OCI-M1 (cell line): Measurements from ENCODE around the gene LILRB3.
A peak's percentile ranks its signal among the peaks of the same experiment; 100 is the strongest.
"Not testable (repeated sequence)": the region's sequence is repeated elsewhere in the genome, so short reads cannot be mapped to it uniquely, and the experiment has no call there.

ENCODE experiments used
- DNase-seq: peaks from one replicate; lab custom pipeline; 2025; lab: John Stamatoyannopoulos, UW

The LILRB3 gene

DNA sequence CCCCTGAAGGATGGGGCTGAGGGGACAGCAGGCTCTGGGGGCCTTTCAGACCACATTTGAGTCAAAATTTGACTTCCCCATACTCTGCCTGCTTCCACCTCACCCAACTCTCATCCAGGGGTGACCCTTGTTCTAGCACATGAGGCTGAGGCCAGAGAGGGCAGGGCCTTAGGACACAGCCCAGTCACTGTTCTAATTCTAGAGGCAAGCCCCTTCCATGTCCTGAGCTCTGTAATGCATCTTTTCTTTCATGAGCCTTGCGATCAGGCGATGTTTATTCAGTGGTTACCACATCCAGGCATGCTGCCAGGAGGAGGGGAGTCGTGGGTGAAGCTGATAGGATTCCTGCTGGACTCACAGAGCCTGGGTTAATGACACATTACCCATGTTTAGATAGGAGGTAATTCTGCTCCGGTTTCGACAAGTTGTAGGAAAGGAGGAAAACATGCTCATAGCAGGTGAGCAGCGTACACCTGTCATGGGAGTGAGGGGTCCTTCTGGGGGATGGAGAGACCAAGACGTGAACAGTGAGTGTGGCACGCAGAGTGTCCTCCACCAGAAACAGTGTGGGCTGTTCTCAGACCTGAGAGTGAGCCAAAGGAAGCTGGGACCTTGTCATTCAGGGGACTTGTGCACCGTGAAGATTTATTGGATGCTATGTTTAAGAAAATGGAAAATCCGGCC lies 12.9 kb downstream of the LILRB3 start:
- peak; percentile 99 for DNase-seq

DNA sequence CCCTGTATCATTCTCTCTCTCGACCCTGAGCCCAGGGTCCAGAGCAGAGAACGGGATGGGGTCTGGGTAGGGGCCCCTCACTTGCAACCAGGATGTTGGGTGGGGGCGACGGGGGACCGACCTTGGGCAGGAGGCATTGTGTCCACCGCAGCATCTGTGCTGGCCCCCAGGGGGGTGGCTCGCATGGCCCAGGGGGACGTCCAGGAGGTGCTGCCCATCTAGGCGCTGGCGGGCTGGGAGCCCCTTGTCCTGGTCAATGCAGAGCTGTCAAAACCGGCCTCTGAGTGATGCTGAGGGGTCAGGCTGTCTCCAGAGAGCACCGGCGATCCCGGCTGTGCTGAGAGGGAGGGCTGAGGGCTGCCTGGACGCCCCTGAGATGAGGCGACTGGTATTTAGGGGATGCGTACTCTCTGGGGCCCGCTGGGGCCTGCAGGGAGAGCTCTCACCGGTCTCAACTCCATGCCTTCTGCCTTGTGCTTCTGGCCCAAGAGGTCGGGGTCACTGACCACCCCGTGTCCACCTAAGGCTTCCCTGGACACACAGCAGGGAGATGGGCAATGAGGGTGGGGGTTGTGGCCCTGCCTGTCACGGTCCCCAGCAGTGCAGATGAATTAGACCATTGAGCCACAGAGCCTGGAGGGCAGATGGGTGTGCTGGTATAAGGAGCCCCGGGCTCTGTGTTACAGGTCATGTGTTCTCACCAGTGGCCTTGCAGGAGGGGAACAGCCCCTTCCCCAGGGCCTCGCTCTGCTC lies 13.6 kb downstream of the LILRB3 start:
- DNase-seq, result no peak

DNA sequence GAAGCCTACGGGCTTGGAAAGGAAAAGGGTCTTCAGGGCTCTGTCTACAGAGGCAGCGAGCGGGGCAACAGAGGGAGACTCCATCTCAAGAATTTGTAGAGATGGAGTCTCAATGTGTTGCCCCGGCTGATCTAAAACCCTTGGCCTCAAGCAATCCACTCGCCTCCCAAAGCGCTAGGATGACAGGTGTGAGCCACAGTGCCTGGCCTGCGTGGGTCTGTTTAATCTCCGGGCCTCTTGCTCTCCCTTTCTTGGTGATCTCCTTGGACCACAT lies 14.1 kb downstream of the LILRB3 start:
- no peak for DNase-seq

DNA sequence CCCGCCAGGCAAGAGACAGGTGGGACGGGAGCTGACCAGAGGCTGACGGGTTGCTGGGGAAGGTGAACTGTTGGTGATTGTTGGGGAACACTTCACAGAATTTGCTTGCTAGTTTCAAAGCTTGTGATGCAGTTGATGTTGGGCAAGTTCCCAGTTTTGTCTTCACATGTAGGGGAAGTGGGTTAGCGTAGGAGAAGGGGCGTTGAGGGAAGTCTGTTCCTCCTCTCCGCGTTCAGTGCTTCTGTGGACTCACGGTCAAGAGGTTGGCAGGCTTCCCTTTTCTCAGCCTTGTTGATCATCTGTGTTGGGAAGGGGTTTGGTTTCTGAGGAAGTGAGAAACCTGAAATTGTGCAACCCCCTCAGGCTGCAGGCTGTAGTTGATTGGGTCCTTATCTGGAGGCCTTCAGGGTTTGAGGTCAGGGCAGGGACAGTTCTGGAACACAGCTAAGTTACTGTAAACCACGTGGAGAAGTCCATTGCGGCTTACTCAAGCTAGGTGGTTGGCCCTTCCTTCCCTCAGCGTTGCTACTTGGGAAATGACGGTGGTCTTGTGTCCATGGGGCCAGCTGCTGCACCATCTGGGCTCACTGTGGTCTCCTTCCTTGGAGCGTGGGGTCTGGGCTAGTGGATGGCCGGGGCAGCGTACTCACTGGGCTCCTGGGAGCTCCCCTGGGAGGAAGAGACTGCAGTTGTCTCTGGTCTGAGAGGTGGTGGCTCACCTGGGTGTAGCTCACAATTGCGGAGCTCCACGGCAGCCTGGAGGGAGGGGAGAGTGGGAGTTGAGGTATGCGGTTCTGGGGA lies 14.6 kb downstream of the LILRB3 start:
- DNase-seq, result peak; percentile 100

DNA sequence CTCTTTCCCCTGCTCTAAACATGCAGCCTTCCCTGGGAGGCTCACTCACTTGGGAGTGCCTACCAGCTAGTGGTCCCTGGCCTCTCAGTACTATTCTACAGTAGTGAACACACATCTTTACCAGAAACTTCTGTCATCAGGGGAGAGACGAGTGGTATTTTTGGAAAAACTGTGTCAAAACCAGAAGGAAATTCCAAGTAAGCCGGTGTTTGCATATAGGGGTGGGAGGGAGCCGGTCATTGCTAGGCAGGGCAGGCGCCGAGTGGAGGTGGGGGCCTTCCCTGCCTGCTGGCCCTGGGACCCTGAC lies 15.2 kb downstream of the LILRB3 start:
- DNase-seq, result peak; percentile 76

DNA sequence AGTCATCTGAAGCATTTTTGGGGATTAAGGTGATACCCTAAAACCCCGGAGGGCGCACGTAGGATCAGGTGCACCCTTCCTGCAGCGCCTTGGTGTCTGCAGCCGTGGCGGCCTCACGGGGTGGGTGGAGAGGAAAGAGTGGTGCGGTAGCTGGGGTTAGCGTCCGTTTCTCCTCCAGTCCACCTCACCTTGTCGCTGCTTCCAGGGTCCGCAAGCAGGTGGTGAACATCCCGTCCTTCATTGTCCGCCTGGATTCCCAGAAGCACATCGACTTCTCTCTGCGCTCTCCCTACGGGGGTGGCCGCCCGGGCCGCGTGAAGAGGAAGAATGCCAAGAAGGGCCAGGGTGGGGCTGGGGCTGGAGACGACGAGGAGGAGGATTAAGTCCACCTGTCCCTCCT lies 15.6 kb downstream of the LILRB3 start:
- not testable (repeated sequence) for DNase-seq

DNA sequence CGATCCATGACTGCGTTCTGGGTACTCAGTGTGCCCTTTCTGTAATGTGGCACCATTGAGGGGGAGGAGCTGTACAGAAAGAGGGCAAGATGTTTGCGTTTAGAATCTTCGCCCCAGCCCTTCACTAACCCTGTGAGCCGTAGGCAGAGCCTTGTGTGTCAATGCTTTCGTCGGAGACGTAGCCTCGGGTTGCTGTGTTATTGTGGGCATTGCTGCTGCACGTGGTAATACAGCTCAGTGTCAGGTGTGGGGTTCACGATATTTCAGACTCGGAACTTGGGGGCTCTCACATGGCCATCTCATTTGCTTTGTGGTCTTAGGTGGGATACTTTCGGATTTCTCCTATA lies 16.0 kb downstream of the LILRB3 start:
- no peak for DNase-seq

DNA sequence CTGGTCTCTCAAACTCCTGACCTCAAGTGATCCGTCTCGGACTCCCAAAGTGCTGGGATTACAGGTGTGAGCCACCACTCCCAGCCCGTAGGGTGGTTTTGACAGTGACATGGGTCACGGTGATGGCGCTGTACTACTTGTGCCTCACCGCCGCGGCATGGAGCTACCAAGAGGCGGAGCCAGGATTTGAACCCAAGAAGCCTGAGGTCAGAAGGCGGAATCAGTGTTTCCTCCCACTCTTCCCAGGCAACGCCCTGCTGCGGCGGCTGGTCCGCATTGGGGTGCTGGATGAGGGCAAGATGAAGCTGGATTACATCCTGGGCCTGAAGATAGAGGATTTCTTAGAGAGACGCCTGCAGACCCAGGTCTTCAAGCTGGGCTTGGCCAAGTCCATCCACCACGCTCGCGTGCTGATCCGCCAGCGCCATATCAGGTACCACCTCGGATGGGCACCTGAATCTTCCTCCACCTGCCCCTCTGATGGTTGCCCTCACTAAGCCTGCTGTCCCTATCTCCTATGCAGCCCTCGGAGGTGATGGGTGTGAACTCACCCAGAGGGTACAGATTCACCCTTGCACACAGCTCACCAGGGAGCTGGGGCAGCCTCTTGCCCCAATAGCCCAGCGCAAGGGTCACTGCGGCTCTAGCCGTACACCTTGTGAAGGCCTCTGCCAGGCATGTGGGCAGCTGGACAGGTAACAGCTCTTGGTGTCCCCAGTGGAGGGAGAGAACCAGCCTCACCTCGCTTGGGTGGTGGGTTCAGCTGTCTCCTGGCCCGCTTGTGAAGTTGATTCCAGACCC lies 16.6 kb downstream of the LILRB3 start:
- no peak for DNase-seq

DNA sequence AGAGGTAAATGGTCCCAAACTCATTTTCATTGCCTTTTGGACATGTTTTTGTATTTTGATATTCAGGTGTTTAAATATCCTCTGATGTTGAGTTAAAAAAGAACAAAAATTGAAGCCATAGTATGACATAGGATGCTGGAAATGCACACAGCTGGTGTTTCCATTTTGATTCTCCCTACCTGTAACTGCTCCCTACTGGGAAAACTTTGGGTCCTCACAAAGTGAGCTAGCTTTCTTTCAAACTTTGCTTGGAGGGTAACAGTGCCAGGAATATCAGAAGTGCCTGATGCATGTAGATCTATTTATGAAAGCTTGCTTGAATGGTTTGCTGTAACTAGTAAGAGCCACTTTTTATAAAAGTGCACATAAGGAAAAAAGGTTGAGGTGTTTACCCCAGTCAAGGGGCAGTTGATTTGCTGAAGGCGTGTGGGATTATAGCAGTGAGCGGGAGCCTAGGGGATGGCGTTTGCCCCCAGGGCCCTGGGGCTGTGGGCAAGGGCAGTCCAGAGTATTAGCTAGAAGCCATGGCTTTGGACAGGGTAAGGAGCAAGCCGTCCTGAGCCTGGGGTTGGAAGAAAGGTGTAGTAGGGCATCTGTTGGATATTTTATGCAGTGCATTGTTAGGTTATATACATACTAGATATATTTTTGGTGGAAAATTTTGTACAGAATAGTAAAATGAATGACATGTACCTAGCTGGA lies 17.9 kb downstream of the LILRB3 start:
- DNase-seq, result no peak

DNA sequence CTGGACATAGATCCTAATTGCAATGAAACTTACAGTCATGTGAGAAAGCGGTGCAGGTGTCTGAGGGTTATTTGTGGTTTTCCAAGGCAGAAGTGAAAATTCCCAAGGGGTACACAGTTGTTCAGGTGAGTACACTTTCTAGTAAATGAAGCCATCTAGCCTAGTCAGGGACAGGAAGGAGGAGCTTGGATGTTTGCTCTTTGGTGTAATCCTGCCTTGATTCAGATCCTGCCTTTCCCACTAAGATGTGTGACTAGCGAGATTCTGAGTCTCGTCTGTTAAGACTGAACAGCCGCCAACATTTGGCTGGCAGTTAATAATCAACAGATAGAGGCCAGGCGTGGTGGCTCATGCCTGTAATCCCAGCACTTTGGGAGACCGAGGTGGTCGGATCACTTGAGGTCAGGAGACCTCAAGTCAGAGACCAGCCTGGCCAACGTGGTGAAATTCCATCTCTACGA lies 19.6 kb downstream of the LILRB3 start:
- no peak for DNase-seq

DNA sequence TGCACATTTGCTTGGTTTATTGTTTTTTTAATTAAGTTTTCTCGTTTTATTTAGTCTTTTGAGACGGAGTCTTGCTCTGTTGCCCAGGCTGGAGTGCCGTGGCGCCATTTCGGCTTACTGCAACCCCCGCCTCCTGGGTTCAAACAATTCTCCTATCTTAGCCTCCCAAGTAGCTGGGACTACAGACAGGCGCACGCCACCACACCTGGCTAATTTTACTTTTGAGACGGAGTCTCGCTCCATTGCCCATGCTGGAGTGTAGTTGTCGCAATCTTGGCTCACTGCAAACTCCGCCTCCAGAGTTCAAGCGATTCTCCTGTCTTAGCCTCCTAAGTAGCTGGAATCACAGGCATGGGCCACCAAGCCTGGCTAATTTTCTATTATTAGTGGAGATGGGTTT lies 20.8 kb downstream of the LILRB3 start:
- no peak for DNase-seq

DNA sequence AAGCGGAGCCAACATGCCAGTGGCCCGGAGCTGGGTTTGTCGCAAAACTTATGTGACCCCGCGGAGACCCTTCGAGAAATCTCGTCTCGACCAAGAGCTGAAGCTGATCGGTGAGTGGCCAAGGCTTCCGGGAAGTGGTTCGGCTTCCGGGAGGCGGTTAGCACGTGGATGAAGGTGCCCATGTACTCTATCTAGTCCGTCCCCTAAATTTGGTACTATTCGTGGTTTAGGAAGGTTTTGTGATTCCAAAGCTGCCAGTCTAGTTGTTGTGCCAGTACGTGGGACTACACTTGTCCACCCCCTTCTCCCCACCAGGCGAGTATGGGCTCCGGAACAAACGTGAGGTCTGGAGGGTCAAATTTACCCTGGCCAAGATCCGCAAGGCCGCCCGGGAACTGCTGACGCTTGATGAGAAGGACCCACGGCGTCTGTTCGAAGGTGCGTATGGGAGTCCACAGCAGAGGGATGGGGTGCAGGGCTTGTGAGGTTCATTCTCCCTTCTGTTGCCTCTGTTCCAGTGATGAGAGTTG lies 21.6 kb downstream of the LILRB3 start:
- no peak for DNase-seq

DNA sequence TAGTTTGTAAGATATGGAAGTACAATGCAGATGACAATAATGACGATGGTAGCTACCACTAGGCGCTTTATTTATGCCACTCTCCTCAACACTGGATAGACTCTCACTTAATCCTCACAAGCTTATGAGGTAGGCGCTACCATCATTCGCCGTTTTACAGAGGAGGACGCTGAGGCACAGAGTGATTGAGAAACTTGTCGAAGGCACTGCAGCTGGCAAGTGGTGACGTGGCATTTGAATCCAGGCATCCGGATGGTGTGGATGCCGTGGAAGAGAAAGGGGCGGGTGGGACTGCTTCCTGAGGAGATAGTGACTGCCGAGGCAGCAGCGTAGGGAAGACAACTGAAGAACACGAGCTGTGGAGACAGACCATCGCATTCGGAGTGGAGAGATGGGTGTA lies 23.4 kb downstream of the LILRB3 start:
- no peak for DNase-seq

DNA sequence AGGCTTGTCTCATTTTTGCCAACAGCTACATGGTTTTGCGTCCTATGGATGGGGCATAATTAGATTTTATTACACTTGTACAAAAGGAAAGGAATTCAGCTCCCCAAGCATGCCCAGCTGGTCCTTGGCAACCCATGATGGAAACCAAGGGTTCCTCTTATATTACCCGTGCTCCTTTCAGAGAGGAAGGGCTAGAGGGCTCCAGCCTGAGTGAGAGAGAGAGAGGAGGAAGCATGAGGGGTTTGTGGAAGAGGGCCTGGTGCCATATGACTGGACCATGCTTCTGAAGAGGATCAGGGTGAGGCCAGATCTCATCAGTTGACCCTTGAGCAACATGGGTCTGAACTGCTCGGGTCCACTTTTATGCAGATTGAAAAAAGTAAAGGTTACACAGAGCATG lies 25.7 kb downstream of the LILRB3 start:
- no peak for DNase-seq

DNA sequence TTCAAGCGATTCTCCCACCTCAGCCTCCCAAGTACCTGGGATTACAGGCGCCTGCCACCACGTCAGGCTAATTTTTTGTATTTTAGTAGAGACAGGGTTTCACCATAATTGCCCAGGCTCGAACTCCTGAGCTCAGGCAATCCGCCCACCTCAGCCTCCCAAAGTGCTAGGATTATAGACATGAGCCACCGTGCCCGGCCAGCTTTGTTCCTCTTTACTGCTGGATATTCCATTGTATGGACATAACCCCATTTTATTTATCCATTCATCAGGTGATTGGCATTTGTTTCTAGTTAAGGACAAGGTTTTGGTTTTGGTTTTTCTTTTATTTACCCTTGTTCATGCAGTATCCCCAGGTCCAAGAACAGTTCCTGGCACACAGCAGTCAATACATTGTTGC lies 26.3 kb downstream of the LILRB3 start:
- no peak for DNase-seq

DNA sequence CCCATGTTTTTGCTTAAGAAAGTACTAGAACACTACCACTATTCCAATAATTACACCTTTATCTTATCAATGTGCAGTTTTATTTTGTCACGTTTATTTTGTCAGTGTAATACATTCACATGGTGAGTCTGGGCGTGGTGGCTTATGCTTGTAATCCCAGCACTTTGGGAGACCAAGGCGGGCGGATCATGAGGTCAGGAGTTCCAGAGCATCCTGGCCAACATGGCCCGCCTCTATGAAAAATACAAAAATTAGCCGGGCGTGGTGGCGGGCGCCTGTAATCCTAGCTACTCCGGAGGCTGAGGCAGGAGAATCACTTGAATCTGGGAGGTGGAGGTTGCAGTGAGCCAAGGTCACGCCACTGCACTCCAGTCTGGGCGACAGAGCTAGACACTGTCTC lies 28.3 kb downstream of the LILRB3 start:
- DNase-seq, result not testable (repeated sequence)

DNA sequence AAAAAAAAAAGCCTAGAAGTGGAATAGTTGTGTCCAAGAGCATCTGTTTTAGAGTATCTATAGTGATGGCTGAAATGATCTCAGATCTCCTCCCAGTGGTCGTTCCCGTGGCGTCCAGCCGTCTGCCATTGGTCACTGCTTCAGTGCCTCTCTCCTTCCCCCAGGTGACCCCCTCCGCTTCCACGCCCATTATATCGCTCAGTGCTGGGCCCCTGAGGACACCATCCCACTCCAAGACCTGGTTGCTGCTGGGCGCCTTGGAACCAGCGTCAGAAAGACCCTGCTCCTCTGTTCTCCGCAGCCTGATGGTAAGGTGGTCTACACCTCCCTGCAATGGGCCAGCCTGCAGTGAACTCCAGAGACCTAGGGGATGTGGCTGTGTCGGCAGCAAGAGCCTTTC lies 29.8 kb downstream of the LILRB3 start:
- DNase-seq, result no peak

DNA sequence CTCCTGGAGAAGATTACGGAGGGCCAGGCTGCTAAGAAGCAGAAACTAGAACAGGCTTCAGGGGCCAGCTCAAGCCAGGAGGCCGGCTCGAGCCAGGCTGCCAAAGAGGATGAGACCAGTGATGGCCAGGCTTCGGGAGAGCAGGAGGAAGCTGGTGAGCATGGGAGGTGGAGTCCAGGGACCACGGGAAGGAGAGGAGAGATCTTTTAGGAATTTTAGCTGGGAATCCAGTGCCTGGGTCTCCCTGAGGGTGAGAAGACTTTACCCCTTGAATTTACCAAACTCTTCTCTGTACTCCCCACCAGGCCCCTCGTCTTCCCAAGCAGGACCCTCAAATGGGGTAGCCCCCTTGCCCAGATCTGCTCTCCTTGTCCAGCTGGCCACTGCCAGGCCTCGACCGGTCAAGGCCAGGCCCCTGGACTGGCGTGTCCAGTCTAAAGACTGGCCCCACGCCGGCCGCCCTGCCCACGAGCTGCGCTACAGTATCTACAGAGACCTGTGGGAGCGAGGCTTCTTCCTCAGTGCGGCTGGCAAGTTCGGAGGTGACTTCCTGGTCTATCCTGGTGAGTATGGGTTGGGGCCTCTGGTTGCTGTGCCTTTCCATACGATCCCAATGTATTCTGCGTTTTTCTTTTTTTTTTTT lies 30.9 kb downstream of the LILRB3 start:
- DNase-seq, result no peak

DNA sequence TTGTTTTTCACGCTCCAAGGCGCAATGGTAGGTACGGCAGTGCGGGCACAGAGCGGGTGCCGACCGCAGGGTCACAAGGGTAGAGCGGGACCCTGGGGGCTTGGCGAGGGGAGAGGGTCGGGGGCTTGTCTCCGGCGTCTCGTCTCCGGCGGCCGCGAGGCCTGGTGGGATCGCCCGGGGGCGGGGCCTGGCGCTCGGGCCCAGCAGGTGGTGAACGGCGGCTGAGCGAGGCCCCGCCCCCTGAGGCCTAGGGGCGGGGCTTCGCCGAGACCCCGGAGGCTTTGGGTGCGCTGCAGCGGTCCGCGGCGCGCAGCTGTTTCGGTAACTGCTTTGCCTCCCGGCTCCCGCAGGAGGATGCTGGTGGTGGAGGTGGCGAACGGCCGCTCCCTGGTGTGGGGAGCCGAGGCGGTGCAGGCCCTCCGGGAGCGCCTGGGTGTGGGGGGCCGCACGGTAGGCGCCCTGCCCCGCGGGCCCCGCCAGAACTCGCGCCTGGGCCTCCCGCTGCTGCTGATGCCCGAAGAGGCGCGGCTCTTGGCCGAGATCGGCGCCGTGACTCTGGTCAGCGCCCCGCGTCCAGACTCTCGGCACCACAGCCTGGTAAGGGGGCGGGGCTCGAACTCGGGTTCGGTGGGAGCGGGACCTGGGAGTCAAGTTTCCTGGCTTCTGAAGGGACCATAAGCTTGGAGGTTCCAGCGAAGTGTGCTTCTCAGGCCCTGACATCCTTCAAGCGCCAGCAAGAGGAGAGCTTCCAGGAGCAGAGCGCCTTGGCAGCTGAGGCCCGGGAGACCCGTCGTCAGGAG lies 31.6 kb downstream of the LILRB3 start, which contains the start of gene TSEN34:
Gene TSEN34 (plus strand): TSS at position 298 of the 800 bp plus-strand sequence. CDS start 57 bp downstream, at position 355.
- peak; percentile 97 for DNase-seq

DNA sequence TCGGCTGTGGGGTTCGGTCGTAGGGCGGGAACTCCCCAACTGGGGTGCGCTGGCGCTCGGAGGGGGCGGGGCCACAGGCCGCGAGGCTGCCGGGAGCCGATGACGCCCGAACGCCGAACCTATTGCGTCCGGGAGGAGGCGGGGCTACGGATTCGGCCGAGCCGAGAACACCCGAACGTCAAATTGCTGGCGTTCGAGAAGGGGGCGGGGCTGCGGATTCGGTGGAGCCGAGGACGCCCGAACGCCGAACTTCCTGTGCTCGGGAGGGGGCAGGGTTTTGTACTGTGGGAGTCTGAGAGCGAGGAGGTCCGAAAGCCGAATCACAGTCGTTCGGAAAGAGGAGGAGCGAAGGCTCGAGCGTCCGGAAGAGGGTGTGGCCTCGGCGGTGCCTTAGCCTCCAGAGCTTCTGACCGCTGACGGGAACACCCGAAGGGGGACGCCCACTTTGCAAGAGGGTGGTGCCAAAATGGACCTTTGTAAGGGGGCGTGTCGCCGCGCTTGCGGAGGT lies 32.2 kb downstream of the LILRB3 start:
- DNase-seq, result peak; percentile 100
